Activated CD4-positive, alpha-beta T cell treated with anti-CD3 and anti-CD28 coated beads, Interleukin-2, amount 10 ng/mL, durations not matched to agents 7 days and 5 days (primary cell): ENCODE data around the gene CACNA2D1. TPM values are rescaled to one million over a fixed set of nuclear protein-coding genes. Genes with fewer than 3 reads are reported as not detected.

Experiments
- CTCF ChIA-PET: fragments of 350-600 bp; sonication (Branson Sonifier 250); formaldehyde crosslinking; loops from one replicate; lab custom pipeline; 2021; ENCODE audit warnings: antibody characterized with exemption; lab: Charles Lee
- POLR2A ChIA-PET: fragments of 350-600 bp; sonication (Branson Sonifier 250); formaldehyde crosslinking; loops from one replicate; lab custom pipeline; 2021; ENCODE audit warnings: antibody characterized with exemption; lab: Charles Lee
- DNase-seq: peaks from one replicate; pipeline ENCODE4 v3.0.0-alpha.2; 2020
- H3K27ac Mint-ChIP-seq: one replicate; pipeline ENCODE4 v1.8.0; 2021; ENCODE audit warnings: mild to moderate bottlenecking, moderate library complexity, mixed read lengths
- H3K27me3 Mint-ChIP-seq: one replicate; pipeline ENCODE4 v1.8.0; 2021; ENCODE audit warnings: mixed read lengths
- H3K36me3 Mint-ChIP-seq: one replicate; pipeline ENCODE4 v1.8.0; 2021; ENCODE audit warnings: low read depth, mixed read lengths
- H3K4me1 Mint-ChIP-seq: one replicate; pipeline ENCODE4 v1.8.0; 2021; ENCODE audit warnings: mixed read lengths
- H3K4me3 Mint-ChIP-seq: one replicate; pipeline ENCODE4 v1.8.0; 2021; ENCODE audit warnings: mild to moderate bottlenecking, moderate library complexity, mixed read lengths
- H3K9me3 Mint-ChIP-seq: one replicate; pipeline ENCODE4 v1.8.0; 2021; ENCODE audit warnings: mixed read lengths
- total RNA-seq, 2 experiments: library from RNA; stranded (reverse); gene quantifications; one replicate each; pipeline ENCODE4 v1.2.3, GENCODE V29; 2021

CACNA2D1 gene
- total RNA-seq, 2 experiments from 2014 or later: not detected

DNA sequence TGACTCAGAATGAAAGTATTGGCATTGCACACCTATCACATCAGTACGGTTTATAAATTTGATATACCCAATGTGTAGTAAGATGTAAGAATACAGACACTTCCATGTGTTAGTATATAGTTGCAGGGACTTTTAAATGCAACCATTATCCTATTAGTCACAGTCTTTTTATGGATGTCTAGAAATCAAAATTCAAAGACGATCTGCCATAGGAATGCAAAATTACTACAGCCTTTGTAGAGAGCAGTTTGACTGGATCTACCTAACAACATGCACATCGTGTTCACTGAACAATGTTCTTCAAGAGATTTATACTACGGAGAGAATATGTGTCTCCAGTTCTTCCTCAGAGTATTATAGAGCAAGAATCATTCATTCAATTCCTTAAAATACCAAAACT lies 356.5 kb downstream of the CACNA2D1 start:
- POLR2A ChIA-PET: no interaction called here

DNA sequence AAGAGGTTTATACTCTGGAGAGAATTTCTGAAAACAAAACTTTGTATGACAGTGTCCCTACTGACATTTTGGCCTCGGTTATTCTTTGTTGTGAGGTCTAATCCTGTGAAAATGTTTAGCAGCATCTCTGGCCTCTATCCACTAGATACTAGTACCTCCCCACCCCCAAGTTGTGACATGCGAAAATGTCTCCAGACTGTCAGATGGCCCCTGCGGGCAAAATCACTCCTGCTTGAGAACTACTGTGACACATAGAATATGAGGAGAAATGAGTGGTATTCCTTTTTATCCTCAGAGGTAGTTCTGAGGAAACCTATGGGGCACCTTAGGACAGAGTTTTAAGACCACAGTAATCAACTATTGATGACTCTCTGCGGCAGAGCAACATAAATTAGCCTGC lies 358.5 kb downstream of the CACNA2D1 start:
- no peak overlapping the region for H3K27ac Mint-ChIP-seq
- no peak overlapping the region for H3K4me3 Mint-ChIP-seq
- ChIA-PET POLR2A (no interaction called here), CTCF (no interaction called here)
- no peaks in the 10 kb centered on the region for H3K9me3 Mint-ChIP-seq
- no peaks in the 10 kb centered on the region for H3K4me1 Mint-ChIP-seq
- H3K36me3 Mint-ChIP-seq: no peaks in the 10 kb centered on the region
- no peaks in the 10 kb centered on the region for H3K27me3 Mint-ChIP-seq
- DNase-seq: no peak

More for the DNA sequence above, 356.5 kb downstream of the CACNA2D1 start:
- CTCF ChIA-PET: no interaction called here
- Mint-ChIP-seq H3K27me3 (no peaks in the 10 kb centered on the region), H3K36me3 (no peaks in the 10 kb centered on the region), H3K27ac (no peak overlapping the region), H3K9me3 (no peaks in the 10 kb centered on the region), H3K4me1 (no peaks in the 10 kb centered on the region), H3K4me3 (no peak overlapping the region)
- no peak for DNase-seq

DNA sequence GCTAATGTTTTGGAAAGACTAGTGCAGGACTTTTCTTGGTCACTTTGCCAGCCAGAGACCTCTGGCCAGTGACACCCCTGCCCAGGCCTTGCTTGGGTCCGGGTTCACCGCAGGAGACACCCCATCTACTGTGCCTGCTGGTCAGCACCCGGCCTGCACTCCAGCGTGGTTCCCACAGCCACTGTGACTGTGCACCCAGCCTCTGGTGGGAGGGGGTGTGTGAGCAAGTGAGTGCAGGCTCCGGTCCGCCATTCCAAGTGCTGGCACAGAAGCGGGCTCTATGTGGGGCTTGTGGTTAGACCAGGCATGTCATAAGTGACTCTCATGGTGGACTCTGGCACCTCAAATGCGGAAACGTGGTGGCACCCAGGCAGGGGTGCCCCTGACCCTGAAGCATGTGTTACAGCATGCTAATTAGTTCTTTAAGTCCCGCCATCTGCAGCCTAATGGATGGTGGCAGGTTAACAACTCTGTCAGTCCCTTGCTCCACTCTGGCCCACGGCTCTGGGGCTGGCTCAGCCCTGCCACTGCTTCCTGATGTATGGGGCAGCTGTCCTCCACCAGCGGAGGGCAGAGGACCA lies 361.8 kb downstream of the CACNA2D1 start:
- no peaks in the 10 kb centered on the region for H3K9me3 Mint-ChIP-seq
- H3K4me1 Mint-ChIP-seq: no peaks in the 10 kb centered on the region
- no peak overlapping the region for H3K27ac Mint-ChIP-seq
- ChIA-PET POLR2A (no interaction called here), CTCF (no interaction called here)
- H3K27me3 Mint-ChIP-seq: no peaks in the 10 kb centered on the region
- H3K36me3 Mint-ChIP-seq: no peaks in the 10 kb centered on the region
- no peak overlapping the region for H3K4me3 Mint-ChIP-seq
- no peak for DNase-seq

DNA sequence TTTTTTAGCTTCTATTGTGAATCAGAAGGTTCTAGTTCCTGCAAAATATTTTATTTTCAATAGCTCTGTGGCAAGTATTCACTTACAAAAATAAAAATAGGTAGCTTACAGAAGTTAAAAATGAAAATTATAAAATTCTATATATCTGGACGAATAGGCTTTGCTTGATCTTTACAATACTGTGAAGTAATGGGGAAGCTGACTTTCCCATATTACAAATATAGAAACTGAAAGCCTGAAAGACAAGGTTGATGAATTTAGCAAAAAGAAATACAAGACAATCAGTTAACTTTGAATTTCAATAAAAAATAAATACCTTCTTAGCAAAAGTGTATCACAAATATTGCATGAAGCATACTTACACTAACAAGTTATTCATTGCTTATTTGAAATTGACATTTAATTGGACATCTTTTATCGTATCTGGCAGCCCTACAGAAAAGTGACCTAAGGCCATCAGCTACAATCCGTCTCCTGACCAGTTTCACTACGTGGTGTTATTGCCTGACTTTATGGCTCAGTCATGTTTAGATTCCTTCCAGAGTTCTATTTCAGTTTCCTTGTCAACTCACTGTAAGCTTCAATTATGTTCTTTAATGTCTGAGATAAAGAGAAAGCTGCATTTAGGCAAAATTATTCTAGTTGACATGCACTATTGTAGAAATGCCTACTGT lies 363.2 kb downstream of the CACNA2D1 start:
- ChIA-PET CTCF (no interaction called here), POLR2A (no interaction called here)
- Mint-ChIP-seq H3K4me1 (no peaks in the 10 kb centered on the region), H3K27ac (no peak overlapping the region), H3K4me3 (no peak overlapping the region), H3K27me3 (no peaks in the 10 kb centered on the region), H3K36me3 (no peaks in the 10 kb centered on the region), H3K9me3 (no peaks in the 10 kb centered on the region)
- DNase-seq: no peak

DNA sequence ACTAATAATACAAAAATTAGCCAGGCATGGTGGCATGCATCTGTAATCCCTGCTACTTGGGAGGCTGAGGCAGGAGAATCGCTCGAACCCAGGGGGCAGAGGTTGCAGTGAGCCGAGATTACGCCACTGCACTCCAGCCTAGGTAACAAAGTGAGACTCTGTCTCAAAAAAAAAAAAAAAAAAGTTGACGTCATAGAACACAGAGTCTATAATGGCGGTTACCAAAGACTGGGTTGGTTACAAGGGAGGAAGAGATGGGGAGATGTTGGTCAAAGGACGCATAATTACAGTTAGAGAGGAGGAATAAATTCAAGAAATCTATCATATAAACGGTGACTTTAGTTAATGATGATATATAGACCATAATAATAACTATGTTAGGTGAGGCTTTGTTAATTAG lies 364.1 kb downstream of the CACNA2D1 start:
- ChIA-PET POLR2A (no interaction called here), CTCF (no interaction called here)
- no peak for DNase-seq
- no peaks in the 10 kb centered on the region for H3K36me3 Mint-ChIP-seq
- H3K27ac Mint-ChIP-seq: no peak overlapping the region
- no peaks in the 10 kb centered on the region for H3K9me3 Mint-ChIP-seq
- no peaks in the 10 kb centered on the region for H3K4me1 Mint-ChIP-seq
- H3K4me3 Mint-ChIP-seq: no peak overlapping the region
- no peaks in the 10 kb centered on the region for H3K27me3 Mint-ChIP-seq

DNA sequence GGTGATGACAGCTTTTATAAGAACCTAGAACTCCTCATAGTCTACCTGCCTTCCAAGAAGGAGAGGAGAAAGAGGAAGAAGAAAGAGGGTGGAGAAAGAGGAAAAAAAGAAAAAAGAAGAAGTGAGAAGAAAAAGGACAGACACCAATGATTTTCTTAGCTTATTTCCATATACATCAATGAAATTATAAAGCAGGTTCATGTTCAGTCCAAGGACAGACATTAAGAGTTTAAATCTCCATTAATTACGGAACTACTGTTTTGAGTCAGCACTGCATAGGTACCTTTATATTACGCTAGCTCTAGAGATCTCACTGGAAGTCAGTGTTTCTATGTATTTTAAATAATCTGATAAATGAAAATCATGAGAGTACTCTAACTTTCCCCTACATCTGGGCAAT lies 364.8 kb downstream of the CACNA2D1 start:
- H3K36me3 Mint-ChIP-seq: no peaks in the 10 kb centered on the region
- H3K4me3 Mint-ChIP-seq: no peak overlapping the region
- no peak for DNase-seq
- H3K9me3 Mint-ChIP-seq: no peaks in the 10 kb centered on the region
- no peak overlapping the region for H3K27ac Mint-ChIP-seq
- ChIA-PET CTCF (no interaction called here), POLR2A (no interaction called here)
- no peaks in the 10 kb centered on the region for H3K27me3 Mint-ChIP-seq
- no peaks in the 10 kb centered on the region for H3K4me1 Mint-ChIP-seq

DNA sequence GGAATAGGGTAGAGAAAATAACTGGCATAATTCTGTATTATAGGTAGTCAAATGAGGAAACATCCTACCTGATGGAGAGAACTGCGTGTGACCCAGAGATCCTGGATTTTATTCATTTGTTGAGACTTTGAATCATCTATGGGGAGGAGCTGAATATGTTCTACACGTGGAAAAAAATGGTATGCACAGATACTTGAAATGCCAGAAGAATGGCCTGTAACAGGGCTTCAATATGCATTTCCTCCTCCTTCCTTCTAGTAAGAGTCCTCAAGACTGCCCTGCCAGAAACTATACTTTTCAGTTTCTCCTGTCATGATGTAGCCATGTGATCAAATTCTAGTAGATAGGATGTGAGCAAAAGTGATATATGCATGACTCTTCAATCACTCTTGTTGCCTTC lies 372.1 kb downstream of the CACNA2D1 start:
- Mint-ChIP-seq H3K4me1 (no peaks in the 10 kb centered on the region), H3K4me3 (no peak overlapping the region), H3K36me3 (no peaks in the 10 kb centered on the region), H3K27ac (no peak overlapping the region), H3K9me3 (no peaks in the 10 kb centered on the region), H3K27me3 (no peaks in the 10 kb centered on the region)
- ChIA-PET POLR2A (no interaction called here), CTCF (no interaction called here)
- no peak for DNase-seq

DNA sequence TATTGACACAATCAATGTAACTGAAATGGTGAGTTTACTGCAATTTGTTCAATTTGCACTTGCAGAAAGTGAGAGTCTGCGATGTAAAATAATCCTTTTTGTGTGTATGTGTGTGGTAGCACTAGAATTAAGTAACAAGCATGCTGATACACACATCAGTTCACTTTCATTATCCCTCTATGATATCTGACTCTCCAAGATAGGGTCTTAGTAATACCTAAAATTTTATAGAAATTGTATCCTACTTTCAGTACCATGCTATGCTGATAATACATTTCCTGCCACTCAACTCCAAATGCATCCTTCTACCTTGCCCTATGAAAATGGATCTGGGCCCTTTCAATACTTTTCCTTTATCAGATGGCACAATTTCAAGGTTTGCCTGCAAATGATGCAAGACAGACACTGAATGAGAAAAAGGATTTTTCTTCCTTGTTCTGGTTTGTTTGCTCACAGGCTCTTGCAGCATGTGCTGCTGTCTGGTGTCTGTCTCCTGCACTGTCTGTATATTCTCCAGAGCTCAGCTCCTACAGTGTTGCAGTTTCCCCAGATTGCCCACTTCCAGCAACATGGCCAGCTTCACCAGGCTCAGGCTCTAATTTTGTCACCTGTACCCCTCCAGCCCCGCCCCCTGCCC lies 375.8 kb downstream of the CACNA2D1 start:
- POLR2A ChIA-PET: no interaction called here
- Mint-ChIP-seq H3K36me3 (no peaks in the 10 kb centered on the region), H3K4me1 (no peaks in the 10 kb centered on the region), H3K9me3 (no peaks in the 10 kb centered on the region), H3K4me3 (no peak overlapping the region), H3K27ac (no peak overlapping the region), H3K27me3 (no peaks in the 10 kb centered on the region)
- CTCF ChIA-PET: no interaction called here
- no peak for DNase-seq

DNA sequence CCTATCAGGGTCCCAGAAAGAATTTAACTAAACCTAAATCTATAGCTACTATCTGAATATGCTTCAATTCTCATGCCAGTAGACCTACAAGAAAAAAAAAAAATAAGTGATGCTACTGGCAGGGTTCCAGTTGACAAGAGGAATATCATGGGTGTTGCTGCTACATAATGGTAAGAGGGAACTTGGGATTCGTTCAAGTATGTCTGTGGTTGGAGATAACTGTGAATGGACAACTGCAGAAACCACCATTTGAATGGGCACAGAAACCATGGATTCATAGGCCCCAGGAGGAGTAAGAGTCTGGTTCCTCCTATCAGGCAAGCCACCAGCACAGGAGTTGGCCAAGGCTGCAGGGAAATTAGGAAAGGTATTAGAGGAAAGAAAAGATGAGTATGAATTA lies 386.1 kb downstream of the CACNA2D1 start:
- no peaks in the 10 kb centered on the region for H3K36me3 Mint-ChIP-seq
- H3K4me1 Mint-ChIP-seq: no peaks in the 10 kb centered on the region
- DNase-seq: no peak
- no peak overlapping the region for H3K4me3 Mint-ChIP-seq
- H3K9me3 Mint-ChIP-seq: no peaks in the 10 kb centered on the region
- ChIA-PET CTCF (no interaction called here), POLR2A (no interaction called here)
- no peaks in the 10 kb centered on the region for H3K27me3 Mint-ChIP-seq
- H3K27ac Mint-ChIP-seq: no peak overlapping the region

DNA sequence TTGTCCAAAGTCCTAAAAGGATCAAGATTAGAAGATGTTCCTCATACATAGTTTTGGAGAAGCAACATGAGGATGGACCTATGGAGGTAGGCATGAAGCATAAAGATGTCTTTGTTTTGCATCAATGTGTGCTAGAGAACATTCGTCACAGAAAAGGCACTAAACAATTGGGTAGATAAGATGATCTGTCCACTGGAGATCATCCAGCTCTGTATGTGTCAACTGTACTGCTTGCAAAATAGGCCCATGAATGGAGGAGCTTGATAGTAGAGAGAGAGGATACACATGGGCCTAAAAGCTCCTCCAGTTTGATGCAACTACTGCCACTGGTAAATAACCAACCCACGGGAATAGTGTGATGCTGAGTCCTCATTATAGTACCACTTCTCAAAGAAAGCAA lies 387.3 kb downstream of the CACNA2D1 start:
- no peaks in the 10 kb centered on the region for H3K36me3 Mint-ChIP-seq
- POLR2A ChIA-PET: no interaction called here
- DNase-seq: no peak
- CTCF ChIA-PET: no interaction called here
- H3K27me3 Mint-ChIP-seq: no peaks in the 10 kb centered on the region
- H3K4me1 Mint-ChIP-seq: no peaks in the 10 kb centered on the region
- H3K4me3 Mint-ChIP-seq: no peak overlapping the region
- H3K27ac Mint-ChIP-seq: no peak overlapping the region
- H3K9me3 Mint-ChIP-seq: no peaks in the 10 kb centered on the region

DNA sequence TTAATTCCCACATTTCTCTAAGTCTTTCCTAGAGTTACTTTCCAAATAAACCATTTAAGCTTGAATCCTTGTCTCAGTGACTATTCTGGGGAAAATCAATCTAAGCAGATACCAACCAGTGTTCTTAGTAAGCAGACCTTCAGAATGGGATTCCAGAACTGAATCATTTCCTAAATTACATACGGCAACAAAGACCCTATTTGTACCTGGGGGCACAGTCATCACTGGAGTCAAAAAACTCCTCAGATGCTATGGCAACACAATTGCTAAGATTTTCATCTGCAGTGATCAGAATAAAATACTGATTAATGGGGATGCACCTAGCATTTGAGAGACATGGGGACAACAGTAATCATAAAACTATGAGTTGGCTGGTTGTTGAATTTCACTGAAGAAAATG lies 389.0 kb downstream of the CACNA2D1 start:
- no peak overlapping the region for H3K4me3 Mint-ChIP-seq
- ChIA-PET CTCF (no interaction called here), POLR2A (no interaction called here)
- H3K27me3 Mint-ChIP-seq: no peaks in the 10 kb centered on the region
- no peaks in the 10 kb centered on the region for H3K4me1 Mint-ChIP-seq
- DNase-seq: no peak
- H3K9me3 Mint-ChIP-seq: no peaks in the 10 kb centered on the region
- no peaks in the 10 kb centered on the region for H3K36me3 Mint-ChIP-seq
- H3K27ac Mint-ChIP-seq: no peak overlapping the region

DNA sequence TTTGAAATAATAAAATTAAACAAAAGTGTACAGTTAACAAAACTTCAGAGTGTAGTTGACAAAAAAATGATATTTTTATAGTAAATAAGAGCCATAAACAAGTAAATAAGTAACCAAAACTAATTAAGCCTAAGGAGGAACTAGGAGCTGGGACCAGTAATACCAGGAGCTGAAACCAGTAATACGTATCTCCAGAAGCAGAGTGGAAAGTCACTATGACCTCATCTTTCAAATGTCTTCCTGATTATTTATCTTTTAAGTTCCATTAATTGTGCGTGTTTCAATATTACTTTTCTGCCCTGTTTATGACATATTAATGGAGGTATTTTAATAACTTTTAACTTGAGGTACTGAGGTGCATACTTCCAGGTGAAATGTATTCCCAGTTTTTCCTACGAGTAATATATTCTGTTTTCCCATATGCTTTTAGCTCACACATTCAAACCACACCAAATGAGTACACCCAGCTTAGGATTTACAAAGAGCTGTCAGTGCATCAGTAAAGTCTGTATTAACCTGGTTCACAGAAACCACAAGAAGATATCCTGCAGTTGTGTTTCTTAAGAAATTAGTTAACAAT lies 390.0 kb downstream of the CACNA2D1 start:
- ChIA-PET POLR2A (no interaction called here), CTCF (no interaction called here)
- Mint-ChIP-seq H3K4me1 (no peaks in the 10 kb centered on the region), H3K27me3 (no peaks in the 10 kb centered on the region), H3K27ac (no peak overlapping the region), H3K36me3 (no peaks in the 10 kb centered on the region), H3K9me3 (no peaks in the 10 kb centered on the region), H3K4me3 (no peak overlapping the region)
- no peak for DNase-seq

DNA sequence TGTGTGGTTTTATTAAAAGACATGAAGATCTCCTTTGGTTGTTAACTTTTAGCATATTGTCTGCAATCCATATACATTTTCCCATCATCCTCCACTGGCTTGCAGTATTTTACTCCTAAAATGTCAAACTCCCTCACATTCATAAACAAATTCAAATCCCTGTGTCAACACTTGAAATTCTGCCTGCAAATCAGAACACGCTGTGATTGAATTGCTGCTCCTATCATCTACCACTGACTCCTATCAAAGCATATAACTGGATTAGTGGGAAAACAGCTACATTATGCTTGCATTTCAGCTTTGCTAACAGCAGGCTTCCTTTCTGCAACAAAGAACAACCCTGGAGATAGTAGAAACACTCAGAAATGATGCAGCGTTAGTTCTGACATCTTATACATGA lies 392.0 kb downstream of the CACNA2D1 start:
- H3K36me3 Mint-ChIP-seq: no peaks in the 10 kb centered on the region
- H3K27ac Mint-ChIP-seq: no peak overlapping the region
- POLR2A ChIA-PET: no interaction called here
- no peak overlapping the region for H3K4me3 Mint-ChIP-seq
- CTCF ChIA-PET: no interaction called here
- H3K9me3 Mint-ChIP-seq: no peaks in the 10 kb centered on the region
- H3K4me1 Mint-ChIP-seq: no peaks in the 10 kb centered on the region
- no peaks in the 10 kb centered on the region for H3K27me3 Mint-ChIP-seq
- DNase-seq: no peak
